GM18873 (cell line): ENCODE data around the gene CENPM.

Source experiments
- ATAC-seq: cut with Tn5 transposase; IDR thresholded peaks from one replicate; pipeline ENCODE4 v1.9.1; 2021; ENCODE audit warnings: mild to moderate bottlenecking, moderate library complexity, moderate number of reproducible peaks; ENCODE audit not compliant: unreplicated experiment, low FRiP score

The CENPM gene

GRCh38 chr22:41946629-41947423, at the start of gene CENPM:
TSS of gene CENPM (minus strand) at chr22:41947152. CDS start at chr22:41947076, 76 bp downstream.
- ATAC-seq: peak; percentile 54

GRCh38 chr22:41995211-41995610, 48.3 kb upstream of the CENPM start:
- ATAC-seq: no peak

- ATAC-seq: no peak
These were observed 45.5 kb upstream of the CENPM start for GRCh38 chr22:41992496-41992895.

- ATAC-seq: no peak
These were observed 44.2 kb upstream of the CENPM start for GRCh38 chr22:41991111-41991510.

GRCh38 chr22:41989246-41989645, 42.3 kb upstream of the CENPM start:
- no peak for ATAC-seq

GRCh38 chr22:41987276-41987675, 40.3 kb upstream of the CENPM start:
- no peak for ATAC-seq

GRCh38 chr22:41983513-41984405, 36.8 kb upstream of the CENPM start:
- ATAC-seq: no peak

- ATAC-seq: no peak
These were observed 35.9 kb upstream of the CENPM start for GRCh38 chr22:41982865-41983264.

GRCh38 chr22:41979423-41980250, 32.7 kb upstream of the CENPM start:
- no peak for ATAC-seq

- ATAC-seq: no peak
These were observed 31.8 kb upstream of the CENPM start for GRCh38 chr22:41978732-41979131.

- no peak for ATAC-seq
These were observed 30.1 kb upstream of the CENPM start for GRCh38 chr22:41976961-41977566.

- ATAC-seq: no peak
These were observed 29.3 kb upstream of the CENPM start for GRCh38 chr22:41976070-41976901.

- ATAC-seq: no peak
These were observed 28.5 kb upstream of the CENPM start for GRCh38 chr22:41975299-41976069.

GRCh38 chr22:41974691-41975290, 27.8 kb upstream of the CENPM start:
- no peak for ATAC-seq

- ATAC-seq: no peak
These were observed 24.5 kb upstream of the CENPM start for GRCh38 chr22:41971431-41971830.

GRCh38 chr22:41970601-41971000, 23.6 kb upstream of the CENPM start:
- no peak for ATAC-seq

- no peak for ATAC-seq
These were observed 22.2 kb upstream of the CENPM start, which contains the start of gene SEPTIN3 for GRCh38 chr22:41969110-41969646. TSS of gene SEPTIN3 (plus strand) at chr22:41969443. CDS start at chr22:41971493, 2,050 bp downstream.

GRCh38 chr22:41968601-41969000, 21.6 kb upstream of the CENPM start:
- ATAC-seq: no peak
